ENCODE data around the gene INVS. TPM values are rescaled to one million over a fixed set of nuclear protein-coding genes. Genes with fewer than 3 reads are reported as not detected.

The INVS gene
- total and polyA plus RNA-seq, 2 donors (not counting 3 experiments of a cell fraction or from before 2014, with no cell fraction given): 8.5 to 17.9 TPM

DNA sequence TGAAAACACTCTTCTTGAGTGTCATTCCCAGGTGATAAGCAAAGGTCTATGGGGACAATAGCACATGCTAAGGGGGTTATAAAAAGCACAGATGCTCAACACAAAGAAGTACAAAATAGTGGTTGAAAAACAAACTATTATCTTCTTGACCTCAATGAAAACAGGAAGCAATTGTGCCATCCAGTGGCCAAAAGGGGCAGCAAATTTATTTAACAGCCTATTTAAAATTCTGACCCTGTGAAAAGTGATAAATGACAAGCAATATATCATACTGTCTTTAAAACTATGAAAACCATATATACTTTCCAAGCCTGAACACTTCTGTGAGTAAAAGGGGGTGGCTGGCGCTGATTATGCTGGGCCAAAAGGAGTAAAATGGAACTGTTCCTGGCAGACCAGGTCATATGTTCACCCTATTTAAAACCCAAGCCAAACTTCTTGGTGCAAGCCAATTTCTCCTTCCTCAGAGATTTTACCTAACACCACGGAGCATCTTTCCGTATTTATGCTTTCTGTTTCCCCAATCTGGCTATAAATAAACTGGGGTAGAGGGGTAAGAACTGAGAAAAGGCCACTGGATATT lies 224.0 kb downstream of the INVS start:
- FAIRE-seq (no peak), DNase-seq (ENCODE audit: low read depth, low spot score) (peak; percentile 52)
- H3K4me3 ChIP-seq (replicated peaks in 1 of 3; ENCODE audit: insufficient read depth in 1 of 3, low read depth in 1 of 3, low read length in 3 of 3): no peak overlapping the region
- H3K9me1 ChIP-seq (replicated peaks; ENCODE audit: control insufficient read depth, extremely low read depth, insufficient read depth, low read length): no peaks in the 10 kb centered on the region
- H3K27ac ChIP-seq (ENCODE audit: insufficient read depth, low read depth, low read length): no peak overlapping the region
- intact Hi-C loops (cut with micrococcal nuclease): loop anchor here (1.0 to 5.0 kb wide), 9 partner anchors 106 to 1139 kb away; partner anchors contain the start of gene INVS
- H3K79me2 ChIP-seq (ENCODE audit: control insufficient read depth, insufficient read depth, low read length): no peaks in the 10 kb centered on the region
- H3K4me2 ChIP-seq (ENCODE audit: insufficient read depth, low read length): no peak overlapping the region
- TF ChIP-seq POLR2A (IDR thresholded peaks at IDR 0.05; ENCODE audit: low read depth, low read length) (no peak), JUN (IDR thresholded peaks at IDR 0.05; ENCODE audit: borderline replicate concordance, insufficient read depth, insufficient read length, low read depth) (no peak)
- TF ChIP-seq, protein P1, sequence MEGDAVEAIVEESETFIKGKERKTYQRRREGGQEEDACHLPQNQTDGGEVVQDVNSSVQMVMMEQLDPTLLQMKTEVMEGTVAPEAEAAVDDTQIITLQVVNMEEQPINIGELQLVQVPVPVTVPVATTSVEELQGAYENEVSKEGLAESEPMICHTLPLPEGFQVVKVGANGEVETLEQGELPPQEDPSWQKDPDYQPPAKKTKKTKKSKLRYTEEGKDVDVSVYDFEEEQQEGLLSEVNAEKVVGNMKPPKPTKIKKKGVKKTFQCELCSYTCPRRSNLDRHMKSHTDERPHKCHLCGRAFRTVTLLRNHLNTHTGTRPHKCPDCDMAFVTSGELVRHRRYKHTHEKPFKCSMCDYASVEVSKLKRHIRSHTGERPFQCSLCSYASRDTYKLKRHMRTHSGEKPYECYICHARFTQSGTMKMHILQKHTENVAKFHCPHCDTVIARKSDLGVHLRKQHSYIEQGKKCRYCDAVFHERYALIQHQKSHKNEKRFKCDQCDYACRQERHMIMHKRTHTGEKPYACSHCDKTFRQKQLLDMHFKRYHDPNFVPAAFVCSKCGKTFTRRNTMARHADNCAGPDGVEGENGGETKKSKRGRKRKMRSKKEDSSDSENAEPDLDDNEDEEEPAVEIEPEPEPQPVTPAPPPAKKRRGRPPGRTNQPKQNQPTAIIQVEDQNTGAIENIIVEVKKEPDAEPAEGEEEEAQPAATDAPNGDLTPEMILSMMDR (IDR thresholded peaks at IDR 0.05; ENCODE audit: extremely low read depth in 1 of 2, insufficient read depth in 1 of 2, low read depth in 1 of 2, low read length in 2 of 2): peak; percentile 38 to 50
- no peaks in the 10 kb centered on the region for H3K9me3 ChIP-seq (replicated peaks; ENCODE audit: control insufficient read depth, insufficient read depth, low read length)
- CTCF ChIA-PET: interaction anchor here (1.1 to 4.0 kb wide), 3 partner anchors 114 to 1138 kb away, joined by 3 to 27 read pairs (median 7); no protein-coding TSS in a partner anchor
- H3K9ac ChIP-seq (replicated peaks; ENCODE audit: extremely low read depth, insufficient read depth, low read length): no peak overlapping the region
- dilution Hi-C loops (cut with MboI; ENCODE audit: extremely low pct_ligation_motif_present, low sequenced_read_pairs): no loop called here
- POLR2A ChIA-PET: no interaction called here
- BruUV-seq (replicated peaks): no TSS peak
- no peaks in the 10 kb centered on the region for H3K27me3 ChIP-seq (ENCODE audit: control insufficient read depth in 2 of 2, insufficient read depth in 2 of 2, low read length in 2 of 2)
- no peaks in the 10 kb centered on the region for H4K20me1 ChIP-seq (replicated peaks; ENCODE audit: control insufficient read depth, extremely low read depth, insufficient read depth, low read length)
- peaks cover 0 to 9% of the 10 kb centered on the region in 2 experiments for H3K36me3 ChIP-seq (ENCODE audit: control insufficient read depth in 2 of 2, extremely low read depth in 1 of 2, insufficient read depth in 2 of 2, low read length in 2 of 2)
- no peaks in the 10 kb centered on the region for H3K4me1 ChIP-seq (ENCODE audit: control insufficient read depth, extremely low read depth, insufficient read depth, low read length)
- H2AFZ ChIP-seq (ENCODE audit: low read depth, low read length): no peak overlapping the region

DNA sequence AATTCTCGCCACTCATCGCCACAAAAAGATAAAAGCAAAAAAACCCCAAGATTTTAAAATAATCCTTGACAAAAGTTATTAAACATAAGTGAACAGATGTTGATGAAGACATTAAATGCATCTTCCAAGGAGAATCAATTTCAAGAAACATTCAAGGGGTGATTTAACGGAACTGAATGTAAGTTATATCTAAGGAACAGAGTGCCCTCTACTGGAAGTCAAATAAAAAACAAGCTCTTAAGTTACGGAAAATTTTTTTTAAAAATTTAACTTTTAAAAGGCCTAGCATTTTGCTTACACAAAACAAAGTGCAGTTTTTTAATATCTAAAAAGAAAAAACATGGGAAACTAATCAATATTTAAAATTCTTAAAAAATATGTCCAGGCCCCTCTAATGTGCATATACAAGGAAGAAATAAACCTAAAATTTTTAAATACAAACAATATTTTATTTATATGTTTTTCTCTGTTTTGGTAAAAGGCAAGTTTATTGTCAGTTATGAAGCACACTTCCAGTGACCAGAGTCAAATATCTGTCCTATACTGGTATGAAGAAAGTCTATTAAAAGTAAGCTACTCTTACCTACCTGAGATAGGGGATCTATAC lies 225.7 kb downstream of the INVS start:
- no peak overlapping the region for H3K27ac ChIP-seq (ENCODE audit: insufficient read depth, low read depth, low read length)
- no TSS peak for BruUV-seq (replicated peaks)
- H3K4me2 ChIP-seq (ENCODE audit: insufficient read depth, low read length): no peak overlapping the region
- FAIRE-seq: no peak
- H2AFZ ChIP-seq (ENCODE audit: low read depth, low read length): no peak overlapping the region
- dilution Hi-C loops (cut with MboI; ENCODE audit: extremely low pct_ligation_motif_present, low sequenced_read_pairs) (loop anchor here (25.0 kb wide), 1 partner anchor 113 kb away; the partner anchor contains the start of gene MSANTD3), intact Hi-C loops (cut with micrococcal nuclease) (loop anchor here (1.0 to 5.0 kb wide), 4 partner anchors 107 to 1161 kb away; no protein-coding TSS in a partner anchor)
- ChIA-PET POLR2A (interaction anchor here (0.6 to 1.0 kb wide), 2 partner anchors 9 to 231 kb away, joined by 3 read pairs; no protein-coding TSS in a partner anchor), CTCF (interaction anchor here (0.5 to 4.0 kb wide), 104 partner anchors 8 to 1348 kb away, joined by 3 to 42 read pairs (median 4); partner anchors contain the start of genes MSANTD3, NR4A3, TEX10 and TMEFF1)
- peak; percentile 26 for DNase-seq (ENCODE audit: low read depth, low spot score)
- peaks cover under 1 to 9% of the 10 kb centered on the region in 2 experiments for H3K36me3 ChIP-seq (ENCODE audit: control insufficient read depth in 2 of 2, extremely low read depth in 1 of 2, insufficient read depth in 2 of 2, low read length in 2 of 2)
- no peaks in the 10 kb centered on the region for H3K79me2 ChIP-seq (ENCODE audit: control insufficient read depth, insufficient read depth, low read length)
- no peaks in the 10 kb centered on the region for H3K4me1 ChIP-seq (ENCODE audit: control insufficient read depth, extremely low read depth, insufficient read depth, low read length)
- TF ChIP-seq, protein P2, sequence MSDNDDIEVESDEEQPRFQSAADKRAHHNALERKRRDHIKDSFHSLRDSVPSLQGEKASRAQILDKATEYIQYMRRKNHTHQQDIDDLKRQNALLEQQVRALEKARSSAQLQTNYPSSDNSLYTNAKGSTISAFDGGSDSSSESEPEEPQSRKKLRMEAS (IDR thresholded peaks at IDR 0.05; ENCODE audit: insufficient read depth, insufficient read length): no peak
- TF ChIP-seq MYC (IDR thresholded peaks at IDR 0.05; ENCODE audit: low read depth, low read length): no peak
- TF ChIP-seq, protein P1 (IDR thresholded peaks at IDR 0.05; ENCODE audit: extremely low read depth in 1 of 2, insufficient read depth in 1 of 2, low read depth in 1 of 2, low read length in 2 of 2): peak in 1 of 2 donors; percentile 23
- H4K20me1 ChIP-seq (replicated peaks; ENCODE audit: control insufficient read depth, extremely low read depth, insufficient read depth, low read length): no peaks in the 10 kb centered on the region
- no peaks in the 10 kb centered on the region for H3K9me3 ChIP-seq (replicated peaks; ENCODE audit: control insufficient read depth, insufficient read depth, low read length)
- no peak overlapping the region for H3K9ac ChIP-seq (replicated peaks; ENCODE audit: extremely low read depth, insufficient read depth, low read length)
- no peaks in the 10 kb centered on the region for H3K9me1 ChIP-seq (replicated peaks; ENCODE audit: control insufficient read depth, extremely low read depth, insufficient read depth, low read length)
- H3K4me3 ChIP-seq (replicated peaks in 1 of 3; ENCODE audit: insufficient read depth in 1 of 3, low read depth in 1 of 3, low read length in 3 of 3): no peak overlapping the region
- H3K27me3 ChIP-seq (ENCODE audit: control insufficient read depth in 2 of 2, insufficient read depth in 2 of 2, low read length in 2 of 2): no peaks in the 10 kb centered on the region
